H1 (cell line): ENCODE measurements around the gene HS3ST5.

Source experiments
- ASH2L ChIP-seq: fragments of 200-600, 300-600 bp; sonication (generic); IDR thresholded peaks from one replicate; pipeline ENCODE4 v1.7.1; 2017; ENCODE audit warnings: low read length
- CTCF ChIP-seq, 3 experiments: IDR thresholded peaks; 1 replicate in 2 of 3; 2 replicates in 1 of 3; pipeline versions ENCODE4 v1.5.1 to v1.6.1; 2011; ENCODE audit warnings: low read length in 3 of 3, mild to moderate bottlenecking in 3 of 3, inconsistent platforms in 2 of 3, low read depth in 1 of 3, moderate library complexity in 1 of 3; ENCODE audit not compliant: insufficient read depth in 1 of 3; ENCODE audit errors: control extremely low read depth in 1 of 3
- EP300 ChIP-seq, 2 experiments: IDR thresholded peaks; 1 replicate in 1 of 2; 2 replicates in 1 of 2; pipeline ENCODE4 v1.6.1; 2011 to 2012; ENCODE audit warnings: low read depth in 2 of 2, low read length in 2 of 2, mild to moderate bottlenecking in 2 of 2, borderline replicate concordance in 1 of 2, inconsistent platforms in 1 of 2, moderate library complexity in 1 of 2
- EZH2 ChIP-seq: fragments of 200-600 bp; sonication (generic); IDR thresholded peaks from 2 replicates; pipeline ENCODE4 v1.7.1; 2012; ENCODE audit warnings: low read depth, mild to moderate bottlenecking, moderate library complexity, low read length, inconsistent platforms; ENCODE audit not compliant: severe bottlenecking
- JUN ChIP-seq: IDR thresholded peaks from 2 replicates; pipeline ENCODE4 v1.6.1; 2011; ENCODE audit warnings: low read depth, mild to moderate bottlenecking, improper control_type of control experiment, low read length
- POLR2AphosphoS5 ChIP-seq: IDR thresholded peaks from 2 replicates; pipeline ENCODE4 v1.6.1; 2011; ENCODE audit warnings: low read depth, low read length
- RAD21 ChIP-seq, 2 experiments: IDR thresholded peaks in 1 of 2; conservative IDR thresholded peaks in 1 of 2; 2 replicates each; pipeline ENCODE4 v1.6.1; 2011; ENCODE audit warnings: low read depth in 2 of 2, low read length in 2 of 2, improper control_type of control experiment in 1 of 2, inconsistent platforms in 1 of 2, mild to moderate bottlenecking in 1 of 2, moderate library complexity in 1 of 2
- SIRT6 ChIP-seq: IDR thresholded peaks from one replicate; pipeline ENCODE4 v1.7.1; 2012; ENCODE audit warnings: low read length, inconsistent platforms
- SUZ12 ChIP-seq: fragments of 200-600 bp; sonication (generic); IDR thresholded peaks from 2 replicates; pipeline ENCODE4 v1.6.1; 2012; ENCODE audit warnings: mild to moderate bottlenecking, inconsistent platforms, low read length, moderate library complexity, mixed read lengths

GRCh38 chr6:114227944-114228468, 114.8 kb downstream of the HS3ST5 start:
- TF ChIP-seq SUZ12, result no peak
- no peak for TF ChIP-seq CTCF (IDR thresholded peaks at IDR 0.05; ENCODE audit: control extremely low read depth in 1 of 3, insufficient read depth in 1 of 3, low read depth in 1 of 3, low read length in 3 of 3)
- TF ChIP-seq SIRT6, result no peak
- TF ChIP-seq EZH2, result no peak
- no peak for TF ChIP-seq ASH2L
- no peak for TF ChIP-seq JUN
- no peak for TF ChIP-seq POLR2AphosphoS5
- no peak for TF ChIP-seq RAD21 (IDR thresholded peaks at IDR 0.05 in 1 of 2, conservative IDR thresholded peaks at IDR 0.05 in 1 of 2; ENCODE audit: low read depth in 2 of 2, low read length in 2 of 2)
- no peak for TF ChIP-seq EP300 (IDR thresholded peaks at IDR 0.05; ENCODE audit: borderline replicate concordance in 1 of 2, low read depth in 2 of 2, low read length in 2 of 2)
